RWPE1 (cell line): ENCODE data around the gene ARHGAP36.

Experiments used
- CTCF ChIA-PET: fragments of 350-600 bp; sonication (Branson Sonifier 250); formaldehyde crosslinking; extraction: SDS; loops from one replicate; lab custom pipeline; 2021; lab: Yijun Ruan, JAX
- POLR2A ChIA-PET: fragments of 400-600 bp; formaldehyde crosslinking; extraction: SDS; loops from one replicate; lab custom pipeline; 2020; ENCODE audit warnings: antibody characterized with exemption; ENCODE audit not compliant: low non-redundant PET; lab: Yijun Ruan, JAX
- DNase-seq: peaks from one replicate; pipeline ENCODE4 v3.0.0; 2012; ENCODE audit warnings: low spot score
- H3K27ac ChIP-seq: fragments of 450-650 bp; 2 replicates; pipeline ENCODE4 v1.5.1; 2017
- CTCF ChIP-seq: fragments of 450-650 bp; conservative IDR thresholded peaks from 2 replicates; pipeline ENCODE4 v1.5.1; 2017; ENCODE audit warnings: low read depth, mild to moderate bottlenecking

The ARHGAP36 gene

GRCh38 chrX:131067846-131068745, 9.9 kb downstream of the ARHGAP36 start:
- ChIA-PET CTCF (interaction anchor here (0.7 kb wide), 1 partner anchor 74 kb away, joined by 3 read pairs; no protein-coding TSS in a partner anchor), POLR2A (no interaction called here)
- no peak for DNase-seq
- no peak for TF ChIP-seq CTCF
- no peak overlapping the region for H3K27ac ChIP-seq

GRCh38 chrX:131068945-131069719, 11.0 kb downstream of the ARHGAP36 start:
- no peak for TF ChIP-seq CTCF
- no peak overlapping the region for H3K27ac ChIP-seq
- CTCF ChIA-PET: no interaction called here
- POLR2A ChIA-PET: no interaction called here
- DNase-seq: no peak

GRCh38 chrX:131072871-131073571, 14.9 kb downstream of the ARHGAP36 start:
- no peak overlapping the region for H3K27ac ChIP-seq
- CTCF ChIA-PET: no interaction called here
- no peak for TF ChIP-seq CTCF
- DNase-seq: no peak
- POLR2A ChIA-PET: no interaction called here

GRCh38 chrX:131073607-131074006, 15.5 kb downstream of the ARHGAP36 start:
- TF ChIP-seq CTCF: no peak
- POLR2A ChIA-PET: no interaction called here
- DNase-seq: no peak
- no peak overlapping the region for H3K27ac ChIP-seq
- CTCF ChIA-PET: no interaction called here

GRCh38 chrX:131081772-131082740, 23.9 kb downstream of the ARHGAP36 start:
- TF ChIP-seq CTCF: no peak
- H3K27ac ChIP-seq: no peak overlapping the region
- ChIA-PET POLR2A (no interaction called here), CTCF (no interaction called here)
- no peak for DNase-seq
